ENCODE measurements around the gene SIGLEC9.

GRCh38 chr19:51076631-51077213 lies 48.0 kb upstream of the SIGLEC9 start:
- no peak for TF ChIP-seq EZH2phosphoT487 (IDR thresholded peaks at IDR 0.05; ENCODE audit: insufficient read depth, low read depth)
- no peak for TF ChIP-seq EZH2 (IDR thresholded peaks at IDR 0.05; ENCODE audit: insufficient read depth, poor library complexity, severe bottlenecking)

Measured in GM23248 (cell line).